Spleen (tissue), 11 donors: ENCODE measurements around the gene SPAG17. TPM values are rescaled to one million over a fixed set of nuclear protein-coding genes. Genes with fewer than 3 reads are reported as not detected.

Experiments used
- DNase-seq: peaks from one replicate; pipeline ENCODE4 v3.0.0-alpha.2; 2020
- H3K27ac ChIP-seq, 8 donors: fragments of 200-600 bp; sonication (generic) in 7 of 8; 1 replicate in 4 of 8; 2 replicates in 4 of 8; pipeline versions ENCODE4 v1.5.0 to v1.8.0; 2016 to 2021; ENCODE audit warnings: inconsistent platforms in 4 of 8, mild to moderate bottlenecking in 4 of 8, moderate library complexity in 1 of 8
- H3K27me3 ChIP-seq, 7 donors: fragments of 200-600 bp; sonication (generic) in 6 of 7; replicated peaks in 1 of 7; 1 replicate in 4 of 7; 2 replicates in 3 of 7; pipeline versions ENCODE4 v1.5.0 to v1.8.0; 2016 to 2021; ENCODE audit warnings: inconsistent platforms in 3 of 7, mild to moderate bottlenecking in 1 of 7
- H3K36me3 ChIP-seq, 6 donors: fragments of 200-600 bp; sonication (generic) in 5 of 6; 1 replicate in 4 of 6; 2 replicates in 2 of 6; pipeline versions ENCODE4 v1.5.0 to v1.8.0; 2016 to 2021; ENCODE audit warnings: inconsistent platforms in 2 of 6
- H3K4me1 ChIP-seq, 6 donors: fragments of 200-600 bp; sonication (generic) in 5 of 6; 1 replicate in 3 of 6; 2 replicates in 3 of 6; pipeline versions ENCODE4 v1.5.0 to v1.8.0; 2016 to 2021; ENCODE audit warnings: inconsistent platforms in 3 of 6
- H3K4me3 ChIP-seq, 8 donors: fragments of 200-600 bp; sonication (generic) in 7 of 8; 1 replicate in 4 of 8; 2 replicates in 4 of 8; pipeline versions ENCODE4 v1.5.0 to v1.8.0; 2016 to 2021; ENCODE audit warnings: inconsistent platforms in 4 of 8, mild to moderate bottlenecking in 4 of 8, moderate library complexity in 2 of 8
- H3K9me3 ChIP-seq, 8 donors: fragments of 200-600 bp; sonication (generic) in 7 of 8; 1 replicate in 4 of 8; 2 replicates in 4 of 8; pipeline versions ENCODE4 v1.5.0 to v1.8.0; 2016 to 2021; ENCODE audit warnings: inconsistent platforms in 4 of 8
- CTCF ChIP-seq, 11 experiments: fragments of 200-600 bp in 7 of 11; fragments of 450-650 bp in 4 of 11; sonication (generic) in 4 of 11; IDR thresholded peaks in 8 of 11; conservative IDR thresholded peaks in 3 of 11; 1 replicate in 7 of 11; 2 replicates in 4 of 11; pipeline versions ENCODE4 v1.4.0 to v1.8.0; 2016 to 2021; ENCODE audit warnings: antibody characterized with exemption in 11 of 11, inconsistent platforms in 4 of 11, mild to moderate bottlenecking in 1 of 11
- POLR2A ChIP-seq, 3 donors: fragments of 450-650 bp; IDR thresholded peaks; one replicate each; pipeline ENCODE4 v1.5.1; 2017; ENCODE audit warnings: antibody characterized with exemption in 3 of 3, mild to moderate bottlenecking in 1 of 3
- POLR2AphosphoS5 ChIP-seq, 3 donors: sonication (generic); formaldehyde crosslinking; IDR thresholded peaks; one replicate each; pipeline ENCODE4 v1.5.1; 2017; ENCODE audit warnings: antibody characterized with exemption in 3 of 3
- WGBS, 5 donors: extraction: QIAGEN DNeasy Blood & Tissue Kit in 3 of 5; methylation state at CpG; one replicate each; pipeline versions ENCODE4 v1.1.5 to v1.1.7; 2013 to 2018; 5-methylcytosine and 5-hydroxymethylcytosine counted together
- intact Hi-C: fragments of 100-400 bp; cut with DNase I; formaldehyde crosslinking; loops from one replicate; pipeline ENCODE4 v1.15.0; 2023; ENCODE audit warnings: low total_unique reads
- polyA plus RNA-seq, 3 donors: library from polyadenylated mRNA; stranded (reverse); fragments of 200-250 nt; gene quantifications; one replicate each; pipeline ENCODE4 v1.2.1, GENCODE V29; 2013
- total RNA-seq, 7 donors: library from RNA; depleted of rRNA in 3 of 7; stranded (reverse); fragments of >200 nt in 3 of 7; fragmentation: NEBNext Ultra II Directional in 4 of 7; extraction: Animal tissue kit (Norgen Biotek cat#: 25700) in 4 of 7; gene quantifications; one replicate each; pipeline versions ENCODE4 v1.1.0 to v1.2.1, GENCODE V29; 2016 to 2021
- donor health status: healthy with polysubstance abuse.
- donor health status: DM: no; HTN: no; CAD: no; lungs with moderate emphysema.
- donor health status: DM: no; HTN: no; CAD: no.
- donor health status: Bipolar disorder and iron deficiency.
- donor health status: healthy.
- donor health status: DM: no; HTN: no; CAD: no.
- donor health status: DM: yes; HTN: yes; CAD: no.

SPAG17 gene
- total and polyA plus RNA-seq, 10 donors: under 0.01 to 0.91 (median 0.28) TPM; not detected in 5

- H3K4me1 ChIP-seq: no peaks in the 10 kb centered on the region
- no peaks in the 10 kb centered on the region for H3K27me3 ChIP-seq
- intact Hi-C loops: loop anchor here (5.0 kb wide), 1 partner anchor 858 kb away; no protein-coding TSS in a partner anchor
- WGBS, 5 donors: 83 to 94% (median 87%) methylated on average over 8 of the region's 8 CpGs
- DNase-seq: no peak
- no peak overlapping the region for H3K4me3 ChIP-seq
- no peak for TF ChIP-seq POLR2A (IDR thresholded peaks at IDR 0.05)
- no peak for TF ChIP-seq CTCF (IDR thresholded peaks at IDR 0.05 in 8 of 11, conservative IDR thresholded peaks at IDR 0.05 in 3 of 11)
- TF ChIP-seq POLR2AphosphoS5 (IDR thresholded peaks at IDR 0.05): no peak
- H3K27ac ChIP-seq: no peak overlapping the region
- no peaks in the 10 kb centered on the region for H3K36me3 ChIP-seq
- H3K9me3 ChIP-seq: no peaks in the 10 kb centered on the region
These were observed 35.2 kb downstream of the SPAG17 start for GRCh38 chr1:118149799-118150198.

DNA sequence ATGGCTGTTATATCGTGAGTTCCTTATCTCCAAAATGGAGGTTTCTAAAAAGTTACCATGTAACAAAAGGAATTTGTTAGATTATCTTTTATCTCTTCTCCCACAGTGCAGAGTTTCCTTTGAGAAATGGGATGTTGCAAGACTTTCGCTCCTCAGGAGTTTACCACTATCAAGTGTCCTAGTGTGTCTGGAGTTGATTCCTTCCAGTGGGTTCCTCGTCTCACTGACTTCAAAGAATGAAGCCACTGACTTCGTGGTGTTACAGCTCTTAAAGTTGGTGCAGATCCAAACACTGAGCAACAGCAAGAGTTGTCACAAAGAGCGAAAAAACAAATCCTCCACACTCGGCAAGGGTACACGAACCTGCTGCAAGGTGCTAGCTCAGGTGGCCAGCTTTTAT, 37.0 kb downstream of the SPAG17 start:
- intact Hi-C loops: no loop called here
- DNase-seq: no peak
- 61 to 82% (median 79%) methylated on average over 7 of the region's 7 CpGs for WGBS, 5 donors

GRCh38 chr1:118147522-118147921, 37.5 kb downstream of the SPAG17 start:
- no peaks in the 10 kb centered on the region for H3K4me1 ChIP-seq
- no peaks in the 10 kb centered on the region for H3K27me3 ChIP-seq
- H3K4me3 ChIP-seq: no peak overlapping the region
- no peaks in the 10 kb centered on the region for H3K9me3 ChIP-seq
- 72 to 96% (median 82%) methylated on average over 1 of the region's 1 CpG for WGBS, 5 donors
- no peak overlapping the region for H3K27ac ChIP-seq
- intact Hi-C loops: no loop called here
- DNase-seq: no peak
- TF ChIP-seq POLR2A (IDR thresholded peaks at IDR 0.05) (no peak), CTCF (IDR thresholded peaks at IDR 0.05 in 8 of 11, conservative IDR thresholded peaks at IDR 0.05 in 3 of 11) (no peak), POLR2AphosphoS5 (IDR thresholded peaks at IDR 0.05) (no peak)
- no peaks in the 10 kb centered on the region for H3K36me3 ChIP-seq

More for the DNA sequence above, 37.0 kb downstream of the SPAG17 start:
- no peaks in the 10 kb centered on the region for H3K27me3 ChIP-seq
- H3K4me3 ChIP-seq: no peak overlapping the region
- no peaks in the 10 kb centered on the region for H3K9me3 ChIP-seq
- no peaks in the 10 kb centered on the region for H3K4me1 ChIP-seq
- no peaks in the 10 kb centered on the region for H3K36me3 ChIP-seq
- H3K27ac ChIP-seq: no peak overlapping the region
- TF ChIP-seq POLR2A (IDR thresholded peaks at IDR 0.05) (no peak), CTCF (IDR thresholded peaks at IDR 0.05 in 8 of 11, conservative IDR thresholded peaks at IDR 0.05 in 3 of 11) (no peak), POLR2AphosphoS5 (IDR thresholded peaks at IDR 0.05) (no peak)

DNA sequence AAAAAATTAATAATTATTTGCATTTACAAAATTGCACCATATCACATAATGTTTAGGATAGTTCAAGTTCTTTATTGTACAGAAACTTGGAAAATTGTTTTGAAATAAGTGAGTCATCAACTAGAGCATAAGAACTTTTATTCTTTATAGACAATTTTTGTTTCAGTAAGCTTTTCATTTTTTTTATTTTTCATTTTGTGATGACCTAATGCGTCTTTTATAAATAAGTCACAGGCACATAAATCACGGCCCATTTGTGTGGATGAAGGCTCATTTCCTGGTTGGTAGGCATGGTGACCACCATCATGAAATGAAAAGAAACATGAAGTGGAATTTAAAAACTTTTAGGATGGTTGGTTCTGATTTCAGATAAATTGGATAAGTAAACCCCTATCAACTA, 39.3 kb downstream of the SPAG17 start:
- H3K4me3 ChIP-seq: no peak overlapping the region
- 84 to 91% (median 90%) methylated on average over 2 of the region's 2 CpGs for WGBS, 5 donors
- no peak for DNase-seq
- H3K4me1 ChIP-seq: no peaks in the 10 kb centered on the region
- no peak for TF ChIP-seq CTCF (IDR thresholded peaks at IDR 0.05 in 8 of 11, conservative IDR thresholded peaks at IDR 0.05 in 3 of 11)
- no peaks in the 10 kb centered on the region for H3K27me3 ChIP-seq
- H3K9me3 ChIP-seq: no peaks in the 10 kb centered on the region
- intact Hi-C loops: no loop called here
- H3K36me3 ChIP-seq: no peaks in the 10 kb centered on the region
- H3K27ac ChIP-seq: no peak overlapping the region
